Mesenchymal stem cell (in vitro differentiated cells and primary cell): ENCODE data around the gene IKZF5.
A peak's percentile ranks its signal among the peaks of the same experiment; 100 is the strongest.

Source experiments
- DNase-seq: peaks from one replicate; pipeline ENCODE4 v3.0.0-alpha.2; 2013
- H2AFZ ChIP-seq: one replicate; pipeline ENCODE4 v1.6.1; 2013; ENCODE audit warnings: low read depth, mild to moderate bottlenecking, control low read depth, inconsistent platforms, low read length, moderate library complexity
- H2AK5ac ChIP-seq: 2 replicates; pipeline ENCODE4 v1.6.1; 2013; ENCODE audit warnings: low read length, moderate library complexity, mild to moderate bottlenecking, inconsistent platforms; ENCODE audit not compliant: severe bottlenecking
- H2BK120ac ChIP-seq: one replicate; pipeline ENCODE4 v1.6.1; 2013; ENCODE audit warnings: low read depth, mild to moderate bottlenecking, inconsistent platforms, low read length, moderate library complexity
- H2BK12ac ChIP-seq, 2 experiments: one replicate each; pipeline ENCODE4 v1.6.1; 2013; ENCODE audit warnings: inconsistent platforms in 2 of 2, low read length in 2 of 2, mild to moderate bottlenecking in 2 of 2, moderate library complexity in 2 of 2, control low read depth in 1 of 2
- H2BK15ac ChIP-seq: one replicate; pipeline ENCODE4 v1.6.1; 2013; ENCODE audit warnings: mild to moderate bottlenecking, low read depth, inconsistent platforms; ENCODE audit not compliant: poor library complexity, severe bottlenecking
- H2BK5ac ChIP-seq: 2 replicates; pipeline ENCODE4 v1.6.1; 2013; ENCODE audit warnings: low read depth, mild to moderate bottlenecking, low read length, control low read depth, inconsistent platforms; ENCODE audit not compliant: poor library complexity, severe bottlenecking
- H3K14ac ChIP-seq, 2 experiments: one replicate each; pipeline ENCODE4 v1.6.1; 2013; ENCODE audit warnings: inconsistent platforms in 2 of 2, low read length in 2 of 2, control low read depth in 1 of 2, mild to moderate bottlenecking in 1 of 2, moderate library complexity in 1 of 2
- H3K18ac ChIP-seq, 2 experiments: one replicate each; pipeline ENCODE4 v1.6.1; 2013; ENCODE audit warnings: inconsistent platforms in 2 of 2, low read length in 2 of 2, control low read depth in 1 of 2, low read depth in 1 of 2, mild to moderate bottlenecking in 1 of 2
- H3K23ac ChIP-seq, 2 experiments: one replicate each; pipeline ENCODE4 v1.6.1; 2013; ENCODE audit warnings: inconsistent platforms in 2 of 2, low read length in 2 of 2, mild to moderate bottlenecking in 2 of 2, moderate library complexity in 2 of 2, control low read depth in 1 of 2
- H3K27ac ChIP-seq: 2 replicates; pipeline ENCODE4 v1.5.1; 2013; ENCODE audit warnings: mild to moderate bottlenecking, moderate library complexity, low read length, control low read depth, inconsistent platforms; ENCODE audit not compliant: poor library complexity, severe bottlenecking
- H3K27me3 ChIP-seq, 2 experiments: 2 replicates each; pipeline versions ENCODE4 v1.6.1 to v1.7.0; 2013; ENCODE audit warnings: low read length in 2 of 2, mild to moderate bottlenecking in 2 of 2, moderate library complexity in 2 of 2, control low read depth in 1 of 2, inconsistent platforms in 1 of 2; ENCODE audit not compliant: control insufficient read depth in 1 of 2, insufficient read depth in 1 of 2
- H3K36me3 ChIP-seq, 2 experiments: 2 replicates each; pipeline versions ENCODE4 v1.6.1 to v1.7.0; 2013; ENCODE audit warnings: low read length in 2 of 2, control low read depth in 1 of 2, inconsistent platforms in 1 of 2, low read depth in 1 of 2, mild to moderate bottlenecking in 1 of 2; ENCODE audit not compliant: insufficient read depth in 2 of 2, control insufficient read depth in 1 of 2
- H3K4ac ChIP-seq, 2 experiments: one replicate each; pipeline ENCODE4 v1.6.1; 2013; ENCODE audit warnings: inconsistent platforms in 2 of 2, low read length in 2 of 2, mild to moderate bottlenecking in 2 of 2, moderate library complexity in 2 of 2, control low read depth in 1 of 2, low read depth in 1 of 2
- H3K4me1 ChIP-seq: 2 replicates; pipeline ENCODE4 v1.6.1; 2013; ENCODE audit warnings: low read depth, low read length, control low read depth; ENCODE audit not compliant: control insufficient read depth, insufficient read depth
- H3K4me2 ChIP-seq: 2 replicates; pipeline ENCODE4 v1.6.1; 2013; ENCODE audit warnings: low read length, mild to moderate bottlenecking, inconsistent platforms; ENCODE audit not compliant: poor library complexity, severe bottlenecking
- H3K4me3 ChIP-seq, 2 experiments: 2 replicates each; pipeline versions ENCODE4 v1.5.1 to v1.7.0; 2013; ENCODE audit warnings: low read length in 2 of 2, mild to moderate bottlenecking in 2 of 2, control low read depth in 1 of 2, low read depth in 1 of 2; ENCODE audit not compliant: insufficient read depth in 1 of 2
- H3K79me1 ChIP-seq: replicated peaks from 2 replicates; pipeline ENCODE4 v1.6.1; 2013; ENCODE audit warnings: mild to moderate bottlenecking, control low read depth, low read length, inconsistent platforms; ENCODE audit not compliant: poor library complexity, severe bottlenecking
- H3K9ac ChIP-seq: 2 replicates; pipeline ENCODE4 v1.7.0; 2013; ENCODE audit warnings: mild to moderate bottlenecking, low read length, moderate library complexity
- H3K9me3 ChIP-seq: 2 replicates; pipeline ENCODE4 v1.7.0; 2013; ENCODE audit warnings: mild to moderate bottlenecking, low read length; ENCODE audit not compliant: control insufficient read depth
- H4K8ac ChIP-seq: one replicate; pipeline ENCODE4 v1.6.1; 2013; ENCODE audit warnings: inconsistent platforms, mild to moderate bottlenecking, low read length, moderate library complexity
- H4K91ac ChIP-seq: one replicate; pipeline ENCODE4 v1.6.1; 2013; ENCODE audit warnings: mild to moderate bottlenecking, low read length, inconsistent platforms
- WGBS: methylation state at CpG from one replicate; pipeline ENCODE4 v1.1.7; 2013; ENCODE audit warnings: mixed read lengths; 5-methylcytosine and 5-hydroxymethylcytosine counted together

The IKZF5 gene

GRCh38 chr10:123014772-123015171 is 6.2 kb upstream of the IKZF5 start:
- Histone ChIP-seq H2AK5ac (no peak overlapping the region), H4K8ac (no peak overlapping the region), H2AFZ (no peak overlapping the region), H3K9ac (no peak overlapping the region), H3K14ac (no peak overlapping the region), H2BK12ac (no peak overlapping the region), H3K4me3 (no peak overlapping the region), H3K4me1 (no peaks in the 10 kb centered on the region), H3K36me3 (peaks cover 0 to 4% of the 10 kb centered on the region in 2 experiments), H2BK5ac (no peak overlapping the region), H4K91ac (no peak overlapping the region), H3K27ac (no peak overlapping the region), H2BK120ac (no peak overlapping the region), H3K79me1 (peaks cover 12% of the 10 kb centered on the region), H3K27me3 (no peaks in the 10 kb centered on the region), H3K4me2 (no peak overlapping the region), H3K23ac (no peak overlapping the region), H2BK15ac (no peak overlapping the region), H3K18ac (no peak overlapping the region), H3K9me3 (no peaks in the 10 kb centered on the region), H3K4ac (no peak overlapping the region)
- no peak for DNase-seq
- WGBS, result 97% methylated on average over 2 of the region's 2 CpGs

GRCh38 chr10:123013456-123014419 is 5.1 kb upstream of the IKZF5 start:
- Histone ChIP-seq H3K27me3 (no peaks in the 10 kb centered on the region), H3K36me3 (peaks cover 0 to 4% of the 10 kb centered on the region in 2 experiments), H3K23ac (no peak overlapping the region), H4K8ac (no peak overlapping the region), H2BK5ac (no peak overlapping the region), H3K4me3 (no peak overlapping the region), H2AK5ac (no peak overlapping the region), H3K27ac (no peak overlapping the region), H2BK120ac (no peak overlapping the region), H3K18ac (no peak overlapping the region), H3K79me1 (peaks cover 19% of the 10 kb centered on the region), H2AFZ (no peak overlapping the region), H3K4ac (no peak overlapping the region), H2BK15ac (no peak overlapping the region), H4K91ac (no peak overlapping the region), H3K9me3 (no peaks in the 10 kb centered on the region), H3K9ac (no peak overlapping the region), H3K4me2 (no peak overlapping the region), H3K4me1 (no peaks in the 10 kb centered on the region), H3K14ac (no peak overlapping the region), H2BK12ac (no peak overlapping the region)
- no peak for DNase-seq
- 93% methylated on average over 36 of the region's 43 CpGs for WGBS

- Histone ChIP-seq H3K4me2 (no peak overlapping the region), H4K8ac (no peak overlapping the region), H3K23ac (no peak overlapping the region), H3K4me1 (no peaks in the 10 kb centered on the region), H3K9me3 (no peaks in the 10 kb centered on the region), H2BK120ac (no peak overlapping the region), H3K4me3 (no peak overlapping the region), H3K9ac (no peak overlapping the region), H2AFZ (no peak overlapping the region), H2BK12ac (no peak overlapping the region), H3K36me3 (peaks cover 0 to 4% of the 10 kb centered on the region in 2 experiments), H3K4ac (no peak overlapping the region), H3K18ac (no peak overlapping the region), H2BK15ac (no peak overlapping the region), H3K27me3 (no peaks in the 10 kb centered on the region), H3K14ac (no peak overlapping the region), H4K91ac (no peak overlapping the region), H3K27ac (no peak overlapping the region), H2AK5ac (no peak overlapping the region), H3K79me1 (peaks cover 23% of the 10 kb centered on the region), H2BK5ac (no peak overlapping the region)
- no peak for DNase-seq
- 96% methylated on average over 3 of the region's 3 CpGs for WGBS
Observed at GRCh38 chr10:123011987-123012386, 3.4 kb upstream of the IKZF5 start.

- Histone ChIP-seq H3K27me3 (no peaks in the 10 kb centered on the region), H3K9ac (peak overlapping the region; percentile 91), H2AK5ac (no peak overlapping the region), H3K4me3 (peak overlapping the region; percentile 86 to 87), H3K4me1 (no peaks in the 10 kb centered on the region), H3K23ac (no peak overlapping the region), H3K14ac (no peak overlapping the region), H3K18ac (peak overlapping the region; percentile 58 to 78), H3K27ac (no peak overlapping the region), H2BK15ac (peak overlapping the region; percentile 63), H3K79me1 (peaks cover 19% of the 10 kb centered on the region), H3K36me3 (peaks cover 4 to 7% of the 10 kb centered on the region in 2 experiments), H4K91ac (no peak overlapping the region), H2BK12ac (no peak overlapping the region), H3K4me2 (peak overlapping the region; percentile 97), H2AFZ (peak overlapping the region; percentile 91), H2BK120ac (no peak overlapping the region), H3K9me3 (no peaks in the 10 kb centered on the region), H4K8ac (peak overlapping the region; percentile 90), H3K4ac (no peak overlapping the region), H2BK5ac (no peak overlapping the region)
- 2% methylated on average over 26 of the region's 34 CpGs for WGBS
- peak; percentile 26 for DNase-seq
Observed at GRCh38 chr10:123009105-123009820, 668 bp upstream of the IKZF5 start.
